Mesenchymal stem cell (in vitro differentiated cells and primary cell): ENCODE data around the gene HLTF.

ENCODE experiments used
- DNase-seq: peaks from one replicate; pipeline ENCODE4 v3.0.0-alpha.2; 2013
- H2AFZ ChIP-seq: one replicate; pipeline ENCODE4 v1.6.1; 2013; ENCODE audit warnings: low read depth, mild to moderate bottlenecking, control low read depth, inconsistent platforms, low read length, moderate library complexity
- H2AK5ac ChIP-seq: 2 replicates; pipeline ENCODE4 v1.6.1; 2013; ENCODE audit warnings: low read length, moderate library complexity, mild to moderate bottlenecking, inconsistent platforms; ENCODE audit not compliant: severe bottlenecking
- H2BK120ac ChIP-seq: one replicate; pipeline ENCODE4 v1.6.1; 2013; ENCODE audit warnings: low read depth, mild to moderate bottlenecking, inconsistent platforms, low read length, moderate library complexity
- H2BK12ac ChIP-seq, 2 experiments: one replicate each; pipeline ENCODE4 v1.6.1; 2013; ENCODE audit warnings: inconsistent platforms in 2 of 2, low read length in 2 of 2, mild to moderate bottlenecking in 2 of 2, moderate library complexity in 2 of 2, control low read depth in 1 of 2
- H2BK15ac ChIP-seq: one replicate; pipeline ENCODE4 v1.6.1; 2013; ENCODE audit warnings: mild to moderate bottlenecking, low read depth, inconsistent platforms; ENCODE audit not compliant: poor library complexity, severe bottlenecking
- H2BK5ac ChIP-seq: 2 replicates; pipeline ENCODE4 v1.6.1; 2013; ENCODE audit warnings: low read depth, mild to moderate bottlenecking, low read length, control low read depth, inconsistent platforms; ENCODE audit not compliant: poor library complexity, severe bottlenecking
- H3K14ac ChIP-seq, 2 experiments: one replicate each; pipeline ENCODE4 v1.6.1; 2013; ENCODE audit warnings: inconsistent platforms in 2 of 2, low read length in 2 of 2, control low read depth in 1 of 2, mild to moderate bottlenecking in 1 of 2, moderate library complexity in 1 of 2
- H3K18ac ChIP-seq, 2 experiments: one replicate each; pipeline ENCODE4 v1.6.1; 2013; ENCODE audit warnings: inconsistent platforms in 2 of 2, low read length in 2 of 2, control low read depth in 1 of 2, low read depth in 1 of 2, mild to moderate bottlenecking in 1 of 2
- H3K23ac ChIP-seq, 2 experiments: one replicate each; pipeline ENCODE4 v1.6.1; 2013; ENCODE audit warnings: inconsistent platforms in 2 of 2, low read length in 2 of 2, mild to moderate bottlenecking in 2 of 2, moderate library complexity in 2 of 2, control low read depth in 1 of 2
- H3K27ac ChIP-seq: 2 replicates; pipeline ENCODE4 v1.5.1; 2013; ENCODE audit warnings: mild to moderate bottlenecking, moderate library complexity, low read length, control low read depth, inconsistent platforms; ENCODE audit not compliant: poor library complexity, severe bottlenecking
- H3K27me3 ChIP-seq, 2 experiments: 2 replicates each; pipeline versions ENCODE4 v1.6.1 to v1.7.0; 2013; ENCODE audit warnings: low read length in 2 of 2, mild to moderate bottlenecking in 2 of 2, moderate library complexity in 2 of 2, control low read depth in 1 of 2, inconsistent platforms in 1 of 2; ENCODE audit not compliant: control insufficient read depth in 1 of 2, insufficient read depth in 1 of 2
- H3K36me3 ChIP-seq, 2 experiments: 2 replicates each; pipeline versions ENCODE4 v1.6.1 to v1.7.0; 2013; ENCODE audit warnings: low read length in 2 of 2, control low read depth in 1 of 2, inconsistent platforms in 1 of 2, low read depth in 1 of 2, mild to moderate bottlenecking in 1 of 2; ENCODE audit not compliant: insufficient read depth in 2 of 2, control insufficient read depth in 1 of 2
- H3K4ac ChIP-seq, 2 experiments: one replicate each; pipeline ENCODE4 v1.6.1; 2013; ENCODE audit warnings: inconsistent platforms in 2 of 2, low read length in 2 of 2, mild to moderate bottlenecking in 2 of 2, moderate library complexity in 2 of 2, control low read depth in 1 of 2, low read depth in 1 of 2
- H3K4me1 ChIP-seq: 2 replicates; pipeline ENCODE4 v1.6.1; 2013; ENCODE audit warnings: low read depth, low read length, control low read depth; ENCODE audit not compliant: control insufficient read depth, insufficient read depth
- H3K4me2 ChIP-seq: 2 replicates; pipeline ENCODE4 v1.6.1; 2013; ENCODE audit warnings: low read length, mild to moderate bottlenecking, inconsistent platforms; ENCODE audit not compliant: poor library complexity, severe bottlenecking
- H3K4me3 ChIP-seq, 2 experiments: 2 replicates each; pipeline versions ENCODE4 v1.5.1 to v1.7.0; 2013; ENCODE audit warnings: low read length in 2 of 2, mild to moderate bottlenecking in 2 of 2, control low read depth in 1 of 2, low read depth in 1 of 2; ENCODE audit not compliant: insufficient read depth in 1 of 2
- H3K79me1 ChIP-seq: replicated peaks from 2 replicates; pipeline ENCODE4 v1.6.1; 2013; ENCODE audit warnings: mild to moderate bottlenecking, control low read depth, low read length, inconsistent platforms; ENCODE audit not compliant: poor library complexity, severe bottlenecking
- H3K9ac ChIP-seq: 2 replicates; pipeline ENCODE4 v1.7.0; 2013; ENCODE audit warnings: mild to moderate bottlenecking, low read length, moderate library complexity
- H3K9me3 ChIP-seq: 2 replicates; pipeline ENCODE4 v1.7.0; 2013; ENCODE audit warnings: mild to moderate bottlenecking, low read length; ENCODE audit not compliant: control insufficient read depth
- H4K8ac ChIP-seq: one replicate; pipeline ENCODE4 v1.6.1; 2013; ENCODE audit warnings: inconsistent platforms, mild to moderate bottlenecking, low read length, moderate library complexity
- H4K91ac ChIP-seq: one replicate; pipeline ENCODE4 v1.6.1; 2013; ENCODE audit warnings: mild to moderate bottlenecking, low read length, inconsistent platforms
- WGBS: methylation state at CpG from one replicate; pipeline ENCODE4 v1.1.7; 2013; ENCODE audit warnings: mixed read lengths; 5-methylcytosine and 5-hydroxymethylcytosine counted together

HLTF gene

GRCh38 chr3:149114458-149114857 is 28.1 kb upstream of the HLTF start:
- no peak for DNase-seq

DNA sequence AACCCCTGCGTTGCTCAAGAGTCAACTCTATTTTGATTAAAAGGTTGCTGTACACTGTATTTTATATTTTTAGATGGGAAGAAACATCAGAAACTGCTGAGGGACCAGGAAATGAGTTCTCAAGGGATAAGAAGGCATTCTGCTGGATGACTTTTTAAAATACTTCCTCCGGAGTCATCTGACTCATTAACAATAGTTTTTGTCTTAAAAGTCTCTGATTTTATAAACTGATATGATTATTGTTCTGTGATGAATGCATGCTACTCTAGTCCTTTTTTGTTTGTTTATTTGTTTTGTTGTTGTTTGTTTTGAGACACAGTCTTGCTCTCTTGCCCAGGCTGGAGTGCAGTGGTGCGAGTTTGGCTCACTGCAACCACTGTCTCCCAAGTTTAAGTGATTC is 18.2 kb upstream of the HLTF start:
- Histone ChIP-seq H3K27ac (no peak overlapping the region), H3K14ac (no peak overlapping the region), H2BK120ac (no peak overlapping the region), H3K9me3 (peaks cover 13% of the 10 kb centered on the region), H3K18ac (no peak overlapping the region), H3K23ac (no peak overlapping the region), H4K91ac (no peak overlapping the region), H3K36me3 (no peaks in the 10 kb centered on the region), H2BK15ac (no peak overlapping the region), H3K79me1 (no peaks in the 10 kb centered on the region), H2AFZ (no peak overlapping the region), H2BK5ac (no peak overlapping the region), H3K4me1 (no peaks in the 10 kb centered on the region), H3K4me2 (no peak overlapping the region), H3K9ac (no peak overlapping the region), H2AK5ac (no peak overlapping the region), H4K8ac (no peak overlapping the region), H3K4me3 (no peak overlapping the region), H2BK12ac (no peak overlapping the region), H3K27me3 (no peaks in the 10 kb centered on the region), H3K4ac (no peak overlapping the region)
- WGBS, result 89% methylated on average over 2 of the region's 3 CpGs
- DNase-seq, result no peak

More at GRCh38 chr3:149114458-149114857, 28.1 kb upstream of the HLTF start:
- H3K79me1 ChIP-seq, result no peaks in the 10 kb centered on the region
- no peak overlapping the region for H3K4me3 ChIP-seq
- no peak overlapping the region for H4K8ac ChIP-seq
- WGBS, result 95% methylated on average over 1 of the region's 1 CpG
- H3K14ac ChIP-seq, result no peak overlapping the region
- H3K9ac ChIP-seq, result no peak overlapping the region
- H3K23ac ChIP-seq, result no peak overlapping the region
- no peak overlapping the region for H3K27ac ChIP-seq
- no peaks in the 10 kb centered on the region for H3K4me1 ChIP-seq
- H3K9me3 ChIP-seq, result no peaks in the 10 kb centered on the region
- no peak overlapping the region for H3K4ac ChIP-seq
- no peak overlapping the region for H2AK5ac ChIP-seq
- H2BK5ac ChIP-seq, result no peak overlapping the region
- H4K91ac ChIP-seq, result no peak overlapping the region
- H2AFZ ChIP-seq, result no peak overlapping the region
- no peak overlapping the region for H3K4me2 ChIP-seq
- no peaks in the 10 kb centered on the region for H3K36me3 ChIP-seq
- H2BK12ac ChIP-seq, result no peak overlapping the region
- no peak overlapping the region for H2BK120ac ChIP-seq
- H2BK15ac ChIP-seq, result no peak overlapping the region
- no peak overlapping the region for H3K18ac ChIP-seq
- no peaks in the 10 kb centered on the region for H3K27me3 ChIP-seq

- Histone ChIP-seq H4K8ac (no peak overlapping the region), H3K36me3 (no peaks in the 10 kb centered on the region), H2BK5ac (no peak overlapping the region), H3K79me1 (no peaks in the 10 kb centered on the region), H3K9ac (no peak overlapping the region), H2AFZ (no peak overlapping the region), H2BK15ac (no peak overlapping the region), H4K91ac (no peak overlapping the region), H3K23ac (no peak overlapping the region), H3K18ac (no peak overlapping the region), H3K4me2 (no peak overlapping the region), H3K14ac (no peak overlapping the region), H3K27me3 (no peaks in the 10 kb centered on the region), H2AK5ac (no peak overlapping the region), H2BK120ac (no peak overlapping the region), H3K4ac (no peak overlapping the region), H3K27ac (no peak overlapping the region), H3K4me1 (no peaks in the 10 kb centered on the region), H3K9me3 (peaks cover 10% of the 10 kb centered on the region), H2BK12ac (no peak overlapping the region), H3K4me3 (no peak overlapping the region)
- no peak for DNase-seq
- 90% methylated on average over 3 of the region's 3 CpGs for WGBS
Observed at GRCh38 chr3:149101641-149102040, 15.3 kb upstream of the HLTF start.

DNA sequence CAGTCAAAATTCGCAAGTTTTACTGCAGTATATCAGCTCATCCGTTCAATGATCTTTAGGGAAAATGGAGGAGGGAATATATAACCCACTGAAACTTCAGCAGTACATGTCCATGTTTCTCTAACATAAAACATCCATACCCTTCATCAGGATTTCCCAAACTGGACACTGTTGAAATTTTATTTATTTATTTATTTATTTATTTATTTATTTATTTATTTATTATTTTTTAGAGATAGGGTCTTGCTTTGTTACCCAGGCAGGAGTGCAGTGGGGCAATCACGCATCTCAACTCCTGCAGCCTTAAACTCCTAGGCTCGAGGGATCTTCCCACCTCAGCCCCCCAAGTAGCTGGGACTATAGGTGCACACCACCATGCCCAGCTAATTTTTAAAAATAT is 14.8 kb upstream of the HLTF start:
- Histone ChIP-seq H3K14ac (no peak overlapping the region), H3K4me2 (no peak overlapping the region), H3K27me3 (no peaks in the 10 kb centered on the region), H3K4ac (no peak overlapping the region), H2AFZ (no peak overlapping the region), H3K36me3 (no peaks in the 10 kb centered on the region), H2BK12ac (no peak overlapping the region), H4K91ac (no peak overlapping the region), H3K79me1 (no peaks in the 10 kb centered on the region), H2BK15ac (no peak overlapping the region), H3K23ac (no peak overlapping the region), H3K4me1 (no peaks in the 10 kb centered on the region), H3K18ac (no peak overlapping the region), H3K9ac (no peak overlapping the region), H3K27ac (no peak overlapping the region), H3K9me3 (peaks cover 9% of the 10 kb centered on the region), H2BK120ac (no peak overlapping the region), H2AK5ac (no peak overlapping the region), H3K4me3 (no peak overlapping the region), H4K8ac (no peak overlapping the region), H2BK5ac (no peak overlapping the region)
- DNase-seq, result no peak
- WGBS, result 94% methylated on average over 2 of the region's 4 CpGs
